GM21528 (cell line): ENCODE results near the gene DLX1.
"Not testable (repeated sequence)": the region's sequence is repeated elsewhere in the genome, so short reads cannot be mapped to it uniquely, and the experiment has no call there.

Source experiments
- ATAC-seq: cut with Tn5 transposase; IDR thresholded peaks from one replicate; pipeline ENCODE4 v1.9.1; 2021; ENCODE audit warnings: mild to moderate bottlenecking, moderate library complexity; ENCODE audit not compliant: unreplicated experiment, low FRiP score

Gene DLX1

DNA sequence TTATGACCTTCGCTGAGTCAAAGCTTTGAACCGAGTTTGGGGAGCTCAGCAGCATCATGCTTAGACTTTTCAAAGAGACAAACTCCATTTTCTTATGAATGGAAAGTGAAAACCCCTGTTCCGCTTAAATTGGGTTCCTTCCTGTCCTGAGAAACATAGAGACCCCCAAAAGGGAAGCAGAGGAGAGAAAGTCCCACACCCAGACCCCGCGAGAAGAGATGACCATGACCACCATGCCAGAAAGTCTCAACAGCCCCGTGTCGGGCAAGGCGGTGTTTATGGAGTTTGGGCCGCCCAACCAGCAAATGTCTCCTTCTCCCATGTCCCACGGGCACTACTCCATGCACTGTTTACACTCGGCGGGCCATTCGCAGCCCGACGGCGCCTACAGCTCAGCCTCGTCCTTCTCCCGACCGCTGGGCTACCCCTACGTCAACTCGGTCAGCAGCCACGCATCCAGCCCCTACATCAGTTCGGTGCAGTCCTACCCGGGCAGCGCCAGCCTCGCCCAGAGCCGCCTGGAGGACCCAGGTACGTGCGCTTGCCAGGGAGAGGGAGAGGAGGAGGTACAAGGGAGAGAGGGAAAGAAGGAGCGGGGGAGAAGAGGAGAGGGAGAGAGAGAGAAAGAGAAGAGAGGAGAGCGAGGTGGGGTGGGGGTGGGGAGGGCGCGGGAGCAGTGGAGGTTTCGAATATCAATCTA is at the start of gene DLX1:
DLX1 (plus strand) TSS at position 48 of the 700 bp plus-strand sequence; CDS start at position 219, 171 bp downstream.
- peak; percentile 7 for ATAC-seq

GRCh38 chr2:172038121-172038520 is 47.2 kb upstream of the DLX1 start:
- no peak for ATAC-seq

DNA sequence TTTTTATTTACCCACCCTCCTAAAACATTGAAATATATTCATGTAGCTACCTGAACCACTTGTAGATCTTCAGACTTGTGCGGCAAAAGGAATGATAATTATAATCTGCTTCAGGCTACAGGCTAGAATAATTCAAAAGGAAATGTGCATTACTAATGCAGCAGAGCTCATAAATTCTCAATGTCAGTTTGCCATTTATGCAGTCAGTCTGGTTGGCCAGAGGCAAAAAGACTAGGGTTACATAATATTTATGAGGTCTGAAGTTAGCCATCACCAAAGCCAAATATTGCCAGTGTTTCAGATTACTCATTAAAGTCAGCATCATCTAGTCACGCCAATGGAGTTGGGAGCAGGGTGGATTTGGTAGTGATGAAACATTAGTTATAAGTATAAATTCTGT is 46.7 kb upstream of the DLX1 start:
- ATAC-seq: no peak

DNA sequence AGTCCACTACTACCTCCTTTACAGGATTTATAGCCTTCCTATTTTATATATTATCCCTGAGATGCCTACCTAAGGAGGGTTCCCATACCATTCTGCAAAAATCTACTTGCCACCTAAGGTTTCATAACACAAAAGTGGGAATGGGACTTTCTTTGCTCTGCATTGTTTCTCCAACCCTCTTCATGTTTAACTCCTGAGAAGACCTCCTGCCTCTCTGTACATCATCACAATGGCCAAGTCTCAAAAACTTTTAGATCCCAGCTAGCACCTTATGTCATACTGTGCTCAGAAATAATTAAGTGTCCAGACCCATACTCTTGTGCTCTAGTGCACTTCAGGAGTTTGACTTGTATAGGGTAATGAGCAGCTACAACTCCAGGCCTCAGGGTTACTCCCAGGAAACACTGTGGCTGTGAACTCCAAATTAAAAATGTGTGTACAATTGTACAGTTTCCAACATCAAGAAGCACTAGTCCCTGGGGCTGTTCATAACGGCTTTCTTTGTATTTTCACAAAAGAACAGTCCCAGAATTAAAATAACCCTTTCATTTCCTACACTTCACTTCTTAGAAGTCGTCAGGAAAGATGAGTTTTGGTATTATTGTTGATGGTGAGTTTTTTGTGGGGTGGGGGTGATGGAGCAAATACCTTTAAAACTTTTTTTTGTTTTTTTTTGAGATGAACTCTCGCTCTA is 46.1 kb upstream of the DLX1 start:
- ATAC-seq: no peak

DNA sequence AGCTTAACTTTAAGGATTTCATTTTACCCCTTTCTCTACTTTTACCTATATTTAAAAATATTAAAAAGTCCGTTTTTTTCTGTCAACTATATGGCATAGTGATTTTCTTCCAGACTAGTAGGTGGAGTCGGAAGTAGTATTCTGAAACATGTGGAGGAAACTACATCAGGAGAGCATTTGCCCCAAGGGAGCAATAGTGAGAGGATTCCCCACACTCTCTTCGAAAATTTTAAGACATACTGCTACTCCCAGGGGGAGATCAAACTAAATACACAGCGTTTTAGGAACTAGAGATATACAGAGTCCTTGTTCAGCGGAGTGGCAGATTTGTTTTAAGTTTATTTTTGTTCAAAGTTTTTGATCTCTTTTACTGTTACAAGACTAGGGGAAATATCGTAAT is 45.0 kb upstream of the DLX1 start:
- no peak for ATAC-seq

- no peak for ATAC-seq
These were observed 39.1 kb upstream of the DLX1 start for GRCh38 chr2:172046080-172046678.

- ATAC-seq: no peak
These were observed 38.3 kb upstream of the DLX1 start for GRCh38 chr2:172046866-172047565.

DNA sequence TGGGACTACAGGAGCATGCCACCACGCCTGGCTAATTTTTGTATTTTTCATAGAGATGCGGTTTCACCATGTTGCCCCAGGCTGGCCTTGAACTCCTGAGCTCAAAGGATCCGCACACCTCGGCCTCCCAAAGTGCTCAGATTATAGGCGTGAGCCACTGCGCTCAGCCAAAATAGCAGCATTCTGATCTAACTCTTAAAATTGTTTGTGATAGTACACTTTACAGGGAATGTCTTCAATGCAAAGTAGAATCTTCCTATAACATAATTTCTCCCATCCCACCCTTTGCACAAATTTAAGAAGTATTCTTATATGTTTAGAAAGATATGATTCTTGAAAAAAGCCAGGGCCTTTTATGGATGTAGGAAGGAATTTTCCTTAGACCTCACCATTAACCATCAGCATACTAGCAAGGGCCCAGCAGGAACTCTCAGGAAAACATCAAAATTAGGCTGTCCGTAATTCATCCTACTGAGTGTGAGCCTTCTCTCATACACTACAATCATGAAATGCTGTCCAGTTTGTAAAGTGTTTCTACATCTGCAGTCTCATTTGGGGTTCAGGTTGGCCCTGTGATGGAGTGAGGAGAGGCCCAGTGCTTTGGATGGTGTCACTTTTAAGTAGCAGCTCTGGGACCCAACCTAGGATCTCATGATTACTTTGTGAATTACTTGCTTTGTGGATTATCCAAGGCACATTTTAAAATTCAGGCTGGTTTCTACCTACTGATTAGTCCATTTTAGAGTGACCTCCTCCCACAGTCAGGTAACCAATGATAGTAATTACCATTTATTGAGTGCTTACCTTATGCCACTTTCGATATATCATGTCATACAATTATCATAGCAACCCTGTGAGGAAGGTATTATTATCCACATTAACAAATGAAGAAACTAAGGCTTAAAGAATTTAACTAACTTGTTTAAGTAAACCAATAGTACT is 37.5 kb upstream of the DLX1 start:
- no peak for ATAC-seq

- ATAC-seq: no peak
These were observed 36.5 kb upstream of the DLX1 start for GRCh38 chr2:172048508-172049503.

DNA sequence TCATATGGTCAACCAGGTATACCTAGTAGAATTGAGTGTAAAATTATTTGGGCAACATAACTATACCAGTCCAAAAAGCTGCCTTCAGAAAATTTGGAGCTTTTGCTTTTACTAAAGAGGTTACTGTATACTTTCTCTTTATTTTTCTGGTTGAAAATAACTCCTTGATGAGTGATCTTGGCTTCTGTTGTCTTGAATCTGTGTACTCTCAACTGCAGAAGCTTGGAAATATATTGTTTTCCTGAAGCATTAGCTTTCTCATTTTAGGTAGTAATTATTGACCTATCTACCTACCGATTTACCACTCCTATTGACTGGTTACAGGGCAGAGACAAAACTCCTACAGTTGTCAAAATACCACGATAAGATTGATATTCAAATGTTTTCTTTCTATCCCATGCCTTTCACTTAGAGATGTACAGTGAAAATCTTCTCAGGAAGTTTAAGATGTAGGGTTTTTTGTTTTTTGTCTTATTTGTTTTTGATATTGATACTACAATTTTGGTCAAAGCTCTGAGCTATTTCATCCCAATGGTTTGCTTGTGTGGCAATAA is 35.7 kb upstream of the DLX1 start:
- ATAC-seq: no peak

- no peak for ATAC-seq
These were observed 34.7 kb upstream of the DLX1 start for GRCh38 chr2:172050479-172051125.

GRCh38 chr2:172052000-172052983 is 33.0 kb upstream of the DLX1 start:
- no peak for ATAC-seq

DNA sequence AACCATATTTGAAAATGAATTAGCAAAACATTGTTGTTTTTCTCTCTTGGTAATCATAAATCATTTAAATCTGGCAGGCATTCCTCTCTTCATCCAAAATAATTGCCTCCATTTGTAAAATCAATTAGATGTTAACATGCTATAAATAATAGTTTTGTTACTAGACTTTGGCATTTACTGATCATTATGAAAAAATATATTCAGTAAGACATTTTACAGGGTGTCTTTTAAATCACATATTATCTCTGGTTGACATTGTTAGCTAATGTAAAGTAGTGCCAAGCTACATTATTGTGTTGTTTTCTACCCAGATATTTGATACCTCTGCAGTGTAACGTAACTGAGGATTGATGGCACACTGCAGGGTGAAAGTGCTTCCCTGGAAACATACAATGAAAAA is 31.8 kb upstream of the DLX1 start:
- ATAC-seq: no peak

- ATAC-seq: no peak
These were observed 29.0 kb upstream of the DLX1 start for GRCh38 chr2:172056293-172056692.

GRCh38 chr2:172058660-172059059 is 26.6 kb upstream of the DLX1 start:
- no peak for ATAC-seq

DNA sequence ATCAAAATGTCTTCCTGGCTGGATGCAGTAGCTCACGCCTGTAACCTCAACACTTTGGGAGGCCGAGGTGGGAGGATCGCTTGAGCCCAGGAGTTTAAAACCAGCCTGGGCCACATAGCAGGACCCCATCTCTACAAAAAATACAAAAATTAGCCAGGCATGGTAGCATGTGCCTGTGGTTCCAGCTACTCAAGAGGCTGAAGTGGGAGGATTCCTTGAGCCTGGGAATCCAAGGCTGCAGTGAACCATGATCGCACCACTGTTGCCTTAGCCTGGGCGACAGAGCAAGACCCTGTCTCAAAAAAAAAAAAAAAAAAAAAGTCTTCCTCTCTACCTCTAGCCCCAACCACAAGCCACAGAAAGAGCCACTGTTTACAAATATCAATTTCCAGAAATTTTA is 25.2 kb upstream of the DLX1 start:
- not testable (repeated sequence) for ATAC-seq
